Stomach (tissue), 9 donors: Measurements from ENCODE around the gene RMND1. TPM values are rescaled to one million over a fixed set of nuclear protein-coding genes. Genes with fewer than 3 reads are reported as not detected.
"Not testable (repeated sequence)": the region's sequence is repeated elsewhere in the genome, so short reads cannot be mapped to it uniquely, and the experiment has no call there.

ENCODE experiments used
- DNase-seq, 2 donors: peaks; one replicate each; pipeline versions ENCODE4 v3.0.0 to v3.0.0-alpha.2; 2013 to 2019
- H3K27ac ChIP-seq, 5 donors: fragments of 200-600 bp in 4 of 5; sonication (generic) in 4 of 5; one replicate each; pipeline ENCODE4 v1.5.1; 2013 to 2019; ENCODE audit warnings: mild to moderate bottlenecking in 1 of 5, moderate library complexity in 1 of 5
- H3K27me3 ChIP-seq, 3 donors: fragments of 200-600 bp; sonication (generic); one replicate each; pipeline ENCODE4 v1.5.1; 2017 to 2019; ENCODE audit warnings: mixed run types in 1 of 3
- H3K36me3 ChIP-seq, 4 donors: fragments of 200-600 bp; sonication (generic); 1 replicate in 3 of 4; 2 replicates in 1 of 4; pipeline ENCODE4 v1.5.1; 2016 to 2019
- H3K4me1 ChIP-seq, 4 donors: fragments of 200-600 bp; sonication (generic); one replicate each; pipeline ENCODE4 v1.5.1; 2016 to 2019
- H3K4me3 ChIP-seq, 4 donors: fragments of 200-600 bp; sonication (generic) in 3 of 4; one replicate each; pipeline ENCODE4 v1.5.1; 2016 to 2019; ENCODE audit warnings: mild to moderate bottlenecking in 1 of 4
- H3K9me3 ChIP-seq, 4 donors: fragments of 200-600 bp; sonication (generic); one replicate each; pipeline ENCODE4 v1.5.1; 2016 to 2019
- CTCF ChIP-seq, 7 experiments: fragments of 450-650 bp in 4 of 7; fragments of 200-600 bp in 3 of 7; sonication (generic) in 3 of 7; IDR thresholded peaks; one replicate each; pipeline ENCODE4 v1.5.1; 2016 to 2019; ENCODE audit warnings: antibody characterized with exemption in 7 of 7, control low read depth in 2 of 7, mild to moderate bottlenecking in 1 of 7
- EP300 ChIP-seq: sonication (generic); formaldehyde crosslinking; IDR thresholded peaks from one replicate; pipeline ENCODE4 v1.6.1; 2017; ENCODE audit warnings: antibody characterized with exemption
- POLR2A ChIP-seq, 4 donors: fragments of 450-650 bp; IDR thresholded peaks; one replicate each; pipeline ENCODE4 v1.6.1; 2016; ENCODE audit warnings: antibody characterized with exemption in 4 of 4, control low read depth in 2 of 4, mild to moderate bottlenecking in 1 of 4, moderate library complexity in 1 of 4
- POLR2AphosphoS5 ChIP-seq, 3 donors: sonication (generic); formaldehyde crosslinking; IDR thresholded peaks; one replicate each; pipeline ENCODE4 v1.6.1; 2016; ENCODE audit warnings: antibody characterized with exemption in 3 of 3
- WGBS, 5 donors: extraction: QIAGEN DNeasy Blood & Tissue Kit in 3 of 5; methylation state at CpG; one replicate each; pipeline versions ENCODE4 v1.1.5 to v1.1.7; 2013 to 2018; 5-methylcytosine and 5-hydroxymethylcytosine counted together
- intact Hi-C: fragments of 100-400 bp; cut with DNase I; formaldehyde crosslinking; loops from one replicate; pipeline ENCODE4 v1.15.1; 2023; ENCODE audit warnings: low total_unique reads
- polyA plus RNA-seq, 3 donors: library from polyadenylated mRNA; stranded (reverse); fragments of 200-250 nt; gene quantifications; one replicate each; pipeline ENCODE4 v1.2.3, GENCODE V29; 2013
- total RNA-seq, 5 donors: library from RNA; depleted of rRNA; stranded (reverse); fragments of >200 nt; gene quantifications; one replicate each; pipeline versions ENCODE4 v1.1.0 to v1.2.3, GENCODE V29; 2014 to 2016
- donor health status: healthy with polysubstance abuse.
- donor health status: Bipolar disorder and iron deficiency.
- donor health status: healthy.

Gene RMND1
- total and polyA plus RNA-seq, 8 donors, result 6.4 to 47.2 (median 16.4) TPM

GRCh38 chr6:151385177-151385576 lies 66.7 kb downstream of the RMND1 start:
- peaks cover 16 to 47% (median 34%) of the 10 kb centered on the region in 4 donors for H3K4me1 ChIP-seq
- DNase-seq, result no peak
- 46 to 65% (median 49%) methylated on average over 1 of the region's 1 CpG for whole genome bisulfite sequencing, 5 donors
- H3K9me3 ChIP-seq, result no peaks in the 10 kb centered on the region
- peaks cover 0 to 4% (median 0%) of the 10 kb centered on the region in 4 donors for H3K36me3 ChIP-seq
- TF ChIP-seq POLR2A (IDR thresholded peaks at IDR 0.05) (no peak), EP300 (no peak), CTCF (IDR thresholded peaks at IDR 0.05) (no peak), POLR2AphosphoS5 (IDR thresholded peaks at IDR 0.05) (no peak)
- H3K27ac ChIP-seq, result peak overlapping the region in 1 of 5 donors; percentile 29
- H3K27me3 ChIP-seq, result no peaks in the 10 kb centered on the region
- H3K4me3 ChIP-seq, result no peak overlapping the region
- intact Hi-C loops, result no loop called here

- no peak overlapping the region for H3K27ac ChIP-seq
- WGBS, 5 donors, result 83 to 97% (median 96%) methylated on average over 5 of the region's 5 CpGs
- H3K4me3 ChIP-seq, result no peak overlapping the region
- intact Hi-C loops, result no loop called here
- peaks cover 0 to 4% (median 0%) of the 10 kb centered on the region in 4 donors for H3K36me3 ChIP-seq
- H3K27me3 ChIP-seq, result no peaks in the 10 kb centered on the region
- no peaks in the 10 kb centered on the region for H3K9me3 ChIP-seq
- peaks cover 13 to 49% (median 33%) of the 10 kb centered on the region in 4 donors for H3K4me1 ChIP-seq
- no peak for TF ChIP-seq POLR2A (IDR thresholded peaks at IDR 0.05)
- no peak for TF ChIP-seq CTCF (IDR thresholded peaks at IDR 0.05)
- no peak for TF ChIP-seq POLR2AphosphoS5 (IDR thresholded peaks at IDR 0.05)
- no peak for TF ChIP-seq EP300
- no peak for DNase-seq
Observed at GRCh38 chr6:151384151-151384550, 67.8 kb downstream of the RMND1 start.

- 94 to 96% (median 95%) methylated on average over 9 of the region's 9 CpGs for WGBS, 5 donors
- H3K27me3 ChIP-seq, H3K9me3 ChIP-seq, H3K27ac ChIP-seq, DNase-seq, H3K4me3 ChIP-seq, intact Hi-C loops, H3K36me3 ChIP-seq: not testable (repeated sequence)
- peaks cover 0 to 36% (median 19%) of the 10 kb centered on the region in 4 donors for H3K4me1 ChIP-seq
Observed at GRCh38 chr6:151382631-151383030, 69.3 kb downstream of the RMND1 start.

GRCh38 chr6:151381722-151382121 lies 70.2 kb downstream of the RMND1 start:
- peaks cover 0 to 36% (median 16%) of the 10 kb centered on the region in 4 donors for H3K4me1 ChIP-seq
- no peak overlapping the region for H3K4me3 ChIP-seq
- H3K9me3 ChIP-seq, result no peaks in the 10 kb centered on the region
- peaks cover 0 to 4% (median 0%) of the 10 kb centered on the region in 4 donors for H3K36me3 ChIP-seq
- H3K27ac ChIP-seq, result no peak overlapping the region
- H3K27me3 ChIP-seq, result no peaks in the 10 kb centered on the region
- no peak for DNase-seq
- WGBS, 5 donors, result 80 to 88% (median 84%) methylated on average over 4 of the region's 4 CpGs
- no peak for TF ChIP-seq EP300
- no peak for TF ChIP-seq POLR2A (IDR thresholded peaks at IDR 0.05)
- TF ChIP-seq CTCF (IDR thresholded peaks at IDR 0.05), result no peak
- no peak for TF ChIP-seq POLR2AphosphoS5 (IDR thresholded peaks at IDR 0.05)
- intact Hi-C loops, result no loop called here

GRCh38 chr6:151380848-151381205 lies 71.1 kb downstream of the RMND1 start:
- Histone ChIP-seq H3K4me1 (peaks cover 0 to 32% (median 16%) of the 10 kb centered on the region in 4 donors), H3K9me3 (no peaks in the 10 kb centered on the region), H3K27me3 (no peaks in the 10 kb centered on the region), H3K4me3 (no peak overlapping the region), H3K36me3 (peaks cover 0 to 4% (median 0%) of the 10 kb centered on the region in 4 donors), H3K27ac (peak overlapping the region in 3 of 5 donors; percentile 41 to 65 (median 46))
- 96 to 100% (median 100%) methylated on average over 1 of the region's 1 CpG for WGBS, 5 donors
- intact Hi-C loops, result no loop called here
- DNase-seq, result no peak
- no peak for TF ChIP-seq POLR2A (IDR thresholded peaks at IDR 0.05)
- no peak for TF ChIP-seq EP300
- TF ChIP-seq POLR2AphosphoS5 (IDR thresholded peaks at IDR 0.05), result no peak
- no peak for TF ChIP-seq CTCF (IDR thresholded peaks at IDR 0.05)
